Measurements from ENCODE around the gene KMT5C.

KMT5C gene

DNA sequence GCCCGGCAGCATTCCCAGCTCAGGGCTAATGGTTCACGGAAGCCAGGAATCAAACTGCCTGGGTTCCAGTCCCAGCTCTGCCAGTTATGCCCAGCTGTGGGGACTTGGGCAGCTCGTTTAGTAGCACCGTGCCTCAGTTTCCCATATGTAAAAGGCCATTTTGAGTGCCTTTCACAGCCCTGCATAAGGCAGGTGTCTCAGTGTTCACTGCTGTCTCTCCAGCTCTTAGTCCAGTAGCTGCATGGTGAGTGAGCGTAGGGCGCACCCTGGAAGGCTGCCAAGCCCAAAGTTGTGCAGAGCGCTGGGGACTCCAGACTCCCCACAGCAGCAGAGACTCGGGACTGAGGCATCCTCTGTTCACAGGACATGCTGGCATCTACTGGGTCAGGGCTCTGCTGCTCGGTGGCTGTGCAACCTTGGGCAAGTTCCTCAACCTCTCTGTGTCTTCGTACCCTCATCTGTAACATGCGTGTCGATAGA lies 51.6 kb downstream of the KMT5C start:
- DNase-seq (ENCODE audit: low spot score), result no peak
- in situ Hi-C loops (cut with MboI; ENCODE audit: low pct_unique_long_range_greater_than_20kb, low sequenced_read_pairs, unreplicated experiment), result no loop called here
- no peak for TF ChIP-seq CTCF (IDR thresholded peaks at IDR 0.05; ENCODE audit: extremely low read depth, insufficient read depth, missing control alignments)

DNA sequence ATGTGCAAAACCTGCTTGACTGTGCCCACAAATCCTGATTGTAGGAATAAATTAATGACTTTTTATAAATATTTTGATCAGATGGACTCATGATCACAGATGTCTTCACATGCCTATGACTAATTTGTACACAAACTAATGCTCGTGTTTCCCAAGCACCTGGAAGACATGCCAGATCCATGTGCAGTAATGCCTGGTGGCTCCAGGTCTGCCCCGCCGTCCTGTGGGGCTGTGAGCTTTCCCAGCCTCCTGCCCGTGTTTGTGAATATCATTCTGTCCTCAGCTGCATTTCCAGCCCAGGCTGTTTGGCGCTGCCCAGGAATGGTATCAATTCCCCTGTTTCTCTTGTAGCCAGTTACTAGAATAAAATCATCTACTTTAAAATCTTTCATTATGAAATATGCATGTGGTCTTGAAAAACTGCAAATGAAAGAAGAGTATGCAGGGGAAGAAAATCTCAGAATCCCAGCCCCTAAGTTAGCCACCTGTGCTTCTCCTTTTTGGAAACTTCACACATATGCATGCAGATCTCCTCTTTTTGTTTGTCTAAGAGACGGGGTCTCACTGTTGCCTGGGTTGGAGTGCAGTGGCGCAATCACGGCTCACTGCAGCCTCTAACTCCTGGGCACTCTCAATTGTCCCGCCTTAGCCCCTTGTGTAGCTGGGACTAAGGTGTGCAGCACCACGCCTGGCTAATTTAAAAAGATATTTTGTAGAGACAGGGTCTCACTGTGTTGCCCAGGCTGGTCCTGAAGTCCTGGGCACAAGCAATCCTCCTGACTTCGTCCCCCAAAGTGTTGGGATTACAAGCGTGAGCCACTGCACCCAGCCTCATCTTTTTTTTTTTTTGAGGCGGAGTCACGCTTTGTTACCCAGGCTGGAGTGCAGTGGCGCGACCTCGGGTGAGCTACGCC lies 52.3 kb downstream of the KMT5C start:
- no peak for DNase-seq (ENCODE audit: low spot score)
- in situ Hi-C loops (cut with MboI; ENCODE audit: low pct_unique_long_range_greater_than_20kb, low sequenced_read_pairs, unreplicated experiment), result no loop called here
- no peak for TF ChIP-seq CTCF (IDR thresholded peaks at IDR 0.05; ENCODE audit: extremely low read depth, insufficient read depth, missing control alignments)

DNA sequence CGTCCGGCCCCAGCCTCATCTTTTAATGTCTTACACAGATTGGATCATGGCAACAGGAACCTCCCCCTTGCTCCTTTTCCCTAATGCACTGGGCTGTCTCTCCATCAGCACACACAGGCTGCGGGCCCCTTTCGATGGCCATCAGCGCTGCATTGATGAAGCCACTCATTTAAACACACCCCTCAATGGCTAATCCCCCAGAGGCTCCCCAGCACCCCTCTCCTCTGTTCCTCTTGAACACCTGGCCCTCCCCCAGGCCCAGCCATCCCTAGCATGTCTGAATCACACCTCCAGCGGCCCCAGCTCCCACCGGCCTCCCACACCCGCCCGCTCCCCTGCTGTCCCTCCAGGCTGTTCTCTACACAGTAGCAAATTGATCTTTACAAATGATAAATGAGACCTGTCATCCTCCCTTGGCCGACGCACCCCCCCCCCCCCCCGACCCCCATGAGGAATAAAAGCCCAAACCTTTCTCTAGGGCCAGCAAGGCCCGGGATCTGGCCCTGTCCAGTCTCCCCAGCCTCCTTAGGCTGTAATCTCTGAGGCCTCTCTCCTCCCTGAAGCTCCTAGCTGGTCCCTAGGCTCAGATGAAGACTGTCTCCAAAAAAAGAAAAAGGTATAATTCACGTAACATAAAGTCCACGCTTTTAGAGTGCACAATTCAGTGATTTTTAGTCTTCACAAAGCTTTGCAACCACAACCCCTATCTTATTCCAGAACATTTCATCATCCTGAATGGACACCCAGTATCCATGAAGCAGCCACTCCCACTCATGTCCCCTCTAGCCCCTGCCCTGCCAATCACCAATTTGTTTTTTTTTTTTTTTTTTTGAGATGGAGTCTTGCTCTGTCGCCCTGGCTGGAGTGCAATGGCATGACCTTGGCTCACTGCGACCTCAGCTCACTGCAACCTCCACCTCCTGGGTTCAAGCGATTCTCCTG lies 53.4 kb downstream of the KMT5C start:
- no peak for TF ChIP-seq CTCF (IDR thresholded peaks at IDR 0.05; ENCODE audit: extremely low read depth, insufficient read depth, missing control alignments)
- no peak for DNase-seq (ENCODE audit: low spot score)
- in situ Hi-C loops (cut with MboI; ENCODE audit: low pct_unique_long_range_greater_than_20kb, low sequenced_read_pairs, unreplicated experiment), result no loop called here

Data from GM13977 (cell line).